GM18520 (cell line): ENCODE measurements around the gene CES1.
"Not testable (repeated sequence)": the region's sequence is repeated elsewhere in the genome, so short reads cannot be mapped to it uniquely, and the experiment has no call there.

Experiments used
- ATAC-seq: cut with Tn5 transposase; IDR thresholded peaks from one replicate; pipeline ENCODE4 v1.9.1; 2021; ENCODE audit not compliant: unreplicated experiment

Gene CES1

DNA sequence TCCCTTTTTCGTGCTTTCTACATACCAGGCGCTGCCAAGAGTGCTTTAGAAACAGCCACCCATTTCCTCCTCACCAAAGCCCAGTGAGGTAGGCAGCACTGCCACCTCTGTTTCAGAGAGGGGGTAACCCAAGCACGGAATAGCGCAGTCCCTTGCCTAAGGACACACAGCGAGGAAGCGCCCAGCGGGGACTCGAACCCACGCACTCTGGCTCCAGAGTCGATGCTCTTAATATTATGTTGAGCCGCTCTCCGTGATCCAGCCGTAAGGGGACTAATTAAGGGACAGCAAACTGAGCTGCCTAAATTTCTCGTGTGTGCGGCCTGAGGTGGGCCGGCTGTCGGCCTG lies 497 bp downstream of the CES1 start:
- ATAC-seq = no peak

DNA sequence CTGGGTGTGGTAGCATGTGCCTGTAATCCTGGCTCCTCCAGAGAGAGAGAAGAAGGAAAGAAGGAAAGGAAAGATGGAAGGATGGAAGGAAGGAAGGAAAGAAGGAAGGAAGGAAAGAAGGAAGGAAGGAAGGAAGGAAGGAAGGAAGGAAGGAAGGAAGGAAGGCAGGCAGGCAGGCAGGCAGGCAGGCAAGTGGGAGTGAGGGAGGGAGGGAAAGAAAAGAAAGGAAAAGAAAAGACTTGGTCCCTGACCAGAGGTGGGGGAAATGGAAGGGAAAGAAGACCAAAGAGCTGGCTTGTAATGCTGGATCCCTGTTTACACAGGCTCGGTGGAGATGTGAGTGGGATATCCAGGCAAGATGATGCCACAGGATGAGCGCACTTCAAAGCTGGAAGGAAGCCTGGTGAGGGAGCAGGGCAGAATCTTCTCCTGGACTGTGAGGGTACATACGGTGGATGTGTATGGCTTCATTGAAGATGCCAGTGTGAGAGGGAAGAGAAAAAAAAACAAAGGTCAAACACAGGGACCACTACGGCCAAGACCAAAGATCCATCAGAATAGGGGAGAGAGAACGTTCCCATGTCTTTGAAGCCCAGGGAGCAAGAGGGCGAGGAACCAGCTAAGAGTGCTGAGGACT lies 2.1 kb downstream of the CES1 start:
- no peak for ATAC-seq

DNA sequence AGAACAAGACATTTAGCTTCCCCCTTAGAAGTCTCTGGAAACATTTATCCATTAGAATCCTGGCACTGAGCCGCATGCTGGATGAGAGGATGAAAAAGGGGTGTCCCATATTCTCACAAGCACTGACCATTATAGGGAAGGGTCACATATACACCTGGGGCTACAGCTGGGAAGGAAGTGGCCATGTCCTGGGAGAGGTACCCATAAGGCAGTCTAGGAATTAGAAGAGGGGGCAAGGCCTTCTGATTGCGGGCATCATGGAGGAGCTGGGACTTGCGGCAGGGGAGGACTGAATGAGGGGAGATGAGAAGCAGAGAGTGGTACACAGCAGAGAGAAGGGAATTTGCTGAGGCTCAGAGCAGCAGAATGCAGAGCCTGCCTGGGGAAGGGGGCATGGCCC lies 3.7 kb downstream of the CES1 start:
- not testable (repeated sequence) for ATAC-seq

DNA sequence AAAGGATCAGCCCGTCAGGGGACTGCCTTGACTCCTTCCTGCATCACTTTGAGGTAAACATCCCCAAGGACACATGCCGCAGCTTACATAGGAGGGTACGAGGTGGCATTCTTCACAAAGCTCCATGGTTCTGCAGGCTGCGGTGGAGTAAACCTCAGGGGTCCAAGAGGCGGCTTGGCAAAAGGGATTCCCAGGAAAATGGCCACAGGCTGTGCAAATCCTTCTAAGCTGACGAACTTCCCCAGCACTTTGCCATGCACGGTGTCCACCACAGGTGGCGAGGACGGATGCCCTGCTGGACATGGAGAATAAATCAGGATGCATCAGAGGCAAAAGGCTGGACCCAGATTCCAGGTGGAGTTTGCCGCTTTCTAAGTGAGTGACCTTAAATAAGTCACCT lies 4.2 kb downstream of the CES1 start:
- no peak for ATAC-seq

DNA sequence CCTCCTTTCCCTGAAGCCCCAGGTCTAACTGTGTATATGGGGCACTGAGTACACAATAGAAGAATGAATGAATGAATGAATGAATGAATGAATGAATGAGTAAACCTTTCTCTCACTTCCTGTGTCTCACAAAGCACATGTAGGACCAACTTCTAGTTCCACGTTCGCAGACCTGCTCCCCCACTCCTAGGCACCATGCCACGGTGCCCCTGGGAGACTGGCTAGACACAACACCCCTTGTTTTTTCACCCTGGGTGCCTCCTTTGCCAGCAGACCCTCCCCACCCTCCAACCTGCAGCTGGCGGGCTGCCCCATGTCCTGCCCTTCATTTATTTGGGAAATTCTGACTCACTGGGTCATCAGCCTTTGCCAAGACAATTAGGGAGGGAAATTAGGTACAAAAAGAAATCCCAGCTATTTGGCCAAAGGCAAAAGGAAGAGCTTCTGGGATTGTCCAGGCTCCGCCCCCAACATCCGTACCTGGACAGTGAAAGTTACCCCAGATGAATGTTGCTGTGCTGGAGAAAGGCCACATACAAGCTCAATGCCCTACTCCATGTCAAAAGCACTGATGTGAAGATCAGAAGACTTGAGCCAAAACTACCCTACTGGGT lies 7.7 kb downstream of the CES1 start:
- ATAC-seq = no peak

DNA sequence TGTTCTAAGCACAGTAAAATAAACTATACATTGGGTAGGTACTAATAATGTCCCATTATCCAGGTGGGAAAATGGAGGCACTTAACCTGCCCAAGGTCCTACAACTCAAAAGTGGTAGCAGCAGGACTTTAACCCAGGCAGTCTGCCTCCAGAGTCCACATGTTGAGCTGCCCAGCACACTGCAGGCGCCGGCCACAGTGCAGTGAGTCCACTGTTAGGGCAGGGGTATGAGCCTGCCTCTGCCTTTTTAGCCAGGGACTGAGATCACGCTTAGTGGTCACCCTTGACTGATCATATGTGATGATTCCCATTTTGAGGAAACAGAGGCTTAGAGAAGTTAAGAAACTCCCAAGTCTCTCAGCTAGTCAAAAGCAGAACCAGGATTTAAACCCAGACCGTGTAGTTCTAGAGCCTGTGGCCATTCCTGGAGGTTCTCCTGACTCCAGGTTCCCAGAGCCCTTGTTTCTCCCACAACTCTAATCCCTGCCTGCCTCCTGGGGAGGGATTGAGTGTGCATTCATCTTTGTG lies 8.4 kb downstream of the CES1 start:
- ATAC-seq = no peak

DNA sequence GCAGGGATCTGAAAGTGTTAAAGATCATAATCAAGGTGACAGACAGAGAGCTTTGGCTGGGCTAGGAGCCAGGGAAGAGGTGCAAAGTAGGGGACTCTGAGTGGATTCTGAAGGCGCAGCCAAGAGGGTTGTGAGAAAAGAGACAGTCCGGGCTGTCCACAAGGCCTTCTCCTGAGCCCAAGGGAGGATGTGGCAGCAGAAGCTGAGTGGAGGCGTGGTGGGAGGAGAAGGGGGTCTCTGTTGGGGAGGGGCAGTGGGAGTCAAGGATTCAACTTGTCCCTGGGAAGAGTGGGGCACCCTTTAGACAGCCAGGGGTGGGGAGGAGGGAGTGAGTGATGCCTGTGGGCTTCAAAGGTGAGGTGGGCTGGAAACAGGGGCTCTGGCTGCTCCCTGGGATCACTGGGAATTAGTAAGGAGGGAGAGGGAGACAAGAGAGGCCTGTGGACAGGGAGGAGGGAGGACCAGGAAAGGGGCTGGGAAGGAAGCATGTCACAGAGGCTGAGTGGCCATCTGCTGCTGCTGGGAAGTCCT lies 10.6 kb downstream of the CES1 start:
- ATAC-seq = no peak

DNA sequence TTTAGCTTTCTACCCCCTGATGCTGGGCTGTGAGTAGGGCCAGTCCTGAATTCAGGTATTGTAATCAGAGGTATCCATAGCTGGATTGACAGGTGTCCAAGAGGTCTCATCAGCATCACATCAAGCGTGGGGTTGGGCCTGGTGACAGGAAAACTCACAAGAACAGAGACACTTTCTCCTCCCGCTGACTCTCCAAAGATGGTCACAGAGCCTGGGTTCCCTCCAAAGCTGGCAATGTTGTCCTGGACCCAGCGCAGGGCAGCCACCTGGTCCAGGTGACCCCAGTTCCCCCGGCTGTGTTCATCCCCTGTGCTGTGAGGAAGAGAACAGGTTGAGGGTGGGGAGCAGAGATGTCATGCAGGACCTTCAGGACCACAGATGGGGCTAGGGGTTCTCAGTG lies 11.7 kb downstream of the CES1 start:
- no peak for ATAC-seq

DNA sequence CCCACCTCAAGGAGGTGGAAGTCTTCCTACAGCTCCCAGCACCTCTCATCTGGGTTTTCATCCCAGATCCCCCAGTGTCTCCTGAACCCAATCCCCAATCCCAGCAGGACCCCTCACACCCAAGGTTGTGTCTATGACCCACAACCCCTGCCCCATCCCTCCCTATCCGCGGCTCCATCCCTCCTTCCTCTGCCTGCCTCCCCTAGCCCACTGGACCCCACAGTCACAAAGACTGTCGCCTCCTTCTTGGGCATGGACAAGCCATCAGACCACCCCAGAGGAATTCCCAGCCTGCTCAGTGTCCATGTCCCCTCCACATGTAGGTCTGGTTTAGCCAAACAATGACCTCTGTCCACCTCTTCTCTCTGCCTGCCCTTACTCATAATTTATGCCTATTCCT lies 12.3 kb downstream of the CES1 start:
- ATAC-seq = no peak

DNA sequence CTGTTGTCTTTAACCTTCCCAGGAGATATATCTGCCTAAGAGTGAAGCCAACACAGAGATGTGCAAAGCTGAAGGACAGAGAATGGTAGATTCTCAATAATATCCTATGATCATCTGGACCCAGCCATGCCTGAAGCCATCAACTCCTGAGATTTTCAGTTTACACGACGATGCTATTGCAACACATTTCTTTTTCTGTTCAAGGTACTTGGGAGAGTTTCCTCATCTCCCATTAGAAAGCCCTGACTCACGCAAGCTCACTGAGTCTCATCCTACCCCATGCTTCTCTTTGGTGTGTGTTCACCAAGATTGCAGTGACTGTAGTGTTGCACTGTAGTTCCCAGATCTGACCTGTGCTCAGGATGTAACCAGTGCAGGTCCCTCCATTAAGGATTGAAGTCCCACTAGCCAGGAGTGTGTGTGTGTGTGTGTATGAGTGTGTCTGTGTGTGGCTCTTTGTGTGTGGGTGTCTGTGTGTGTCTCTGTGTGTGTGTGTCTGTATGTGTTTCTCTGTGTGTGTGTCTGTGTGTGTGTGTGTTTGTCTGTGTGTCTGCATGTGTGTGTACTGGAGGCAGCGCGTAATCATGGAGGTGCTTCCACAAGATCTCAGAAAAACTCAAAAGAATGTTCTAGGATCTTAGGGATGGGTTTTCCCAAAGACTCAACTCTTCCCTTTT lies 15.5 kb downstream of the CES1 start:
- ATAC-seq = no peak

DNA sequence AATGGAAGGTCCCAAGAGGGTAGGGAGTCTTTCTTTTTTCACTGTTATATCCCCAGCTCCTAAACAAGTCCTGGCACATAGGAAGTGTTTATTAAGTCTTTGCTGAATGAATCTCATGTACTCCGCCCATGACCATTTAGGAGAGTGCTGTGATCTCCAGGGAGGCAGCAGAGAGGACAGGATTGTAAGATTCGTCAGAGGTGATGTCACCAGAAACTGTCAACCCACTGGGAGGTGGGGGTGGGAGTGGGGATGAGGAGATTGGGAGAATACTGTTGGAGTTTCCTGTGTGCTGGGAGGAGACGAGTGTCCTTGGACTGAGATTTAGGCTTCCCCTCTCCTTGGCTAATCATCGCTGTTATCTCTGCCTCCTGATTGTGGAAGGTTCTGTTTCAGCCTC lies 16.7 kb downstream of the CES1 start:
- ATAC-seq = not testable (repeated sequence)

DNA sequence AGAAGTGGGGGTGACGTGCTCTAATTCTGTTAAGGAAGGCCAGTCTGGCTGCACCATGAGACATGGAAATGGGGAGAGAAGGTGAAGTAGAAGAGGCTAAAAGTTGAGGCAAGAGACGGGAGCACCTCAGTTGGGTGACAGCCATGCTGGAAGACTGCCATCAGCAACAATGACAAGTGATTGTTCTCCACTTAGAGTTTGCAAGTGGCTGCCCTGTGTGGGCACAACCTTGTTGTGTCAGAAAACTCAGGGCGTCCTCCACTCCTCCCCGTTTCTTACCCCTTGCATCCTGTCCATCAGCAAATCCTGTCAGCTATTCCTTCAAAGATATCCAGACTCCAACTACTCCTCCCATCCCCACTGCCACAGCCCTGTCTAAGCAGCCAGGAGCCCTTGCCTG lies 17.6 kb downstream of the CES1 start:
- ATAC-seq = no peak

DNA sequence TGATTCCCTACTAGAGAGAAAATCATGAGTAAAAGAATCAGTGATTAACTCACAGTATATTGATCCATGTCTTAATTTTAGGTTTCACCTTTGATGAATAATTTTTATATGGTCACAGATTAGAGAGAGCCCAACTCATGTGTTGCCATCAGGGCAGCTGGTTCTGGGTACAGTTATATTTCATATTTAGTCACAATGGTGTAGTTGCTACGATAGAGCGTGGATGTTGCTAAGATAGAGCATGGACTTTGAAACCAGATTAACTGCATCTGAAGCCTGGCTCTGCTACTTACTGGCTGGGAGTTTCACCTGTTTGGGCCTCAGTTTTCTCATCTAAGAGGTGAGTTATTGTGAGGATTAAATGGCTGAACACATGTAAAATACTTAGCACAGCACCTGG lies 18.7 kb downstream of the CES1 start:
- ATAC-seq = not testable (repeated sequence)

DNA sequence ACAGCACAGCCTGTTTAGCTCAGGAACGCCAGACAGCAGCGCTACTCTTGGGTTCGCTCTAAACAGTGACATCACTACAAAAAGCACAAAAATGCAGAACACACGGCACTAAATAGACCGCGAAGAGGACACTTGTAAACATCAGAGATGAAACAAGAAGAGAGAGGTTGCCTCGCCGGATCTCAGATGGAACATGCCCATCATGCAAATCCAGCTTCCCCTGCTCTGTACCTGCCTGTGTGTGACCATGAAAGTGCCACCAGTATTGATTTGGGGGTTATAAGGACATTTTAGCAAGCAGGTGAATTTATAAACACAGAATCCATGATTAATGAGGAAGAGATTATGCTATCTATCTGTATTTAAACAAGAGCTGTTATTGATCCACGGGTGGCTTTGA lies 19.2 kb downstream of the CES1 start:
- ATAC-seq = not testable (repeated sequence)

DNA sequence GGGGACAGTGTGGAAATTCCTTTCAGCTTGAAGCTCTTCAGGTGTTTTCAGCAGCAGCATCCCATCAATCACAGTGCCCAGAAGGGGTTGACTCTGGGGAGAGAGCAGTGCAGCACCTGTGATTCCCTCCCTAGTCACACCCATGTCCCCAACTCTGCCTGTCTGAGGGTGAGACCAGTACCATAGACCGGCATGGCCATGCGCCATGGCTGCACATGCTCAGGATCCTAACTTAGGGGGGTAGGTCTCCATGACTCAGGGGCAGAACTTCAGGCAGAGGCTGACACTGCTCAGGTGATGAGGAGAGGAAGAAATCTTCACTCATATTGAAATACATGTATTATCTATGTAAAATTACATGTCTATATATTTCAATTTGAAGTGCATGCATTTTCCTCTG lies 19.9 kb downstream of the CES1 start:
- ATAC-seq = no peak

DNA sequence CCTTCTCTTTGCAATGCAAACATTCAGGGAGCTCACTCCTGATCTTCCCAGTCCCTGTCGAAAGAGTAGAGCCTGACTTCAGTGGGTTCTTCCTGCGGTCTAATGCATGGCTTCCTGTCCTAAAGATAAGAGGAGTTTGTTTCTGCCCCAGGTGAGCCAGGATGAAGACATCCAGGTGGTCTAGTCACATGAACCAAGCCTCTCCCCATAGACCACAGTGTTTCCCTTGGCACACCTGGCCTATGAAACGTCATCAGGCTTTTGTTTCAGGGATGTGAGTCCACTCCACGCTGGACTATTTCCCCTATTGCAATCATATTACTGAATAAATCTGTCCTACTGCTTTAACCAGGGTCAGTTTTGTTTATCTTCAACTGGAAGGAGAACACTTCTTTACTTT lies 21.1 kb downstream of the CES1 start:
- no peak for ATAC-seq

DNA sequence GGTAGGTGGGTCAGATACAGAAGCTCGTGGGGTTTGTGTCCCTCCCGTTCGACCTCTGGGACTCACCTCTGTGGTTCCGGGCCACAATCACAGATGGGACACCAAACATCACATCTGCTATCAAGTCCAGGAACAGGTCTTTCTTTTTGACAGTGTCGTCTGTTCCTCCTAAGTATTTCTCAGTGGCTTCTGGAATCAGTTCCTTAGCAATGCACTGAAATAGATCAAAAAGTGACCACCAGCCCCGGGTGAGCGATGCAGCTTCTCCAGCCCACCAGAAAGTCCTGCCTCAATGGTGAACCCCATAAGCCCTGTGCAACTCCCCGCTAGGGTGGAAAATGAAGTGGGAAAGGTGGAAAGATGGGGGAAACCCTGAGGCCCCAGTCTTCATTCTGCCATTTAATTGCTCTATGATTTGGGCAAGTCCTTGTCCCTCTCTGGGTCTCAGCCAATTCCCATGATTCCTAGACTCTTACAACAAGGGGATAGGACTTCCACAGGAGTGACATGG lies 22.4 kb downstream of the CES1 start:
- no peak for ATAC-seq

DNA sequence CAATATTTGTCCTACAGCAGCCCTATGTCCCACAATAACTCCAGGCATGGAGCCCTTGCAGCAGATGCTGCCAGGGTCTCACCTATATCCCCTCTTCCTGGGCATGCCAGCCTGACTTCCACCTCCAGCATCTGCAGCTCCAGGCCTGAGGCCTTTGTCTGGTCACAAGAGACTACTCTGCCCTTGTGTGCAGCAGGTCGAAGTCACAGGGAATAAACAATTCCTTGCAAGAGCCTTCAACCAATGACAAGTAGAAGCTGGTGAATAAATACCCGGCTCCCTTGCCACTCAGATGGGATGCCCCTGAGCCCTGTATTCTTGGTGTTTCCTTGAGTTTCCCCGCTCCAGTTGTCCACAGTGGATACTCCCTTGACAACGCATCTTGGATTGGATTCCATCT lies 23.0 kb downstream of the CES1 start:
- no peak for ATAC-seq

DNA sequence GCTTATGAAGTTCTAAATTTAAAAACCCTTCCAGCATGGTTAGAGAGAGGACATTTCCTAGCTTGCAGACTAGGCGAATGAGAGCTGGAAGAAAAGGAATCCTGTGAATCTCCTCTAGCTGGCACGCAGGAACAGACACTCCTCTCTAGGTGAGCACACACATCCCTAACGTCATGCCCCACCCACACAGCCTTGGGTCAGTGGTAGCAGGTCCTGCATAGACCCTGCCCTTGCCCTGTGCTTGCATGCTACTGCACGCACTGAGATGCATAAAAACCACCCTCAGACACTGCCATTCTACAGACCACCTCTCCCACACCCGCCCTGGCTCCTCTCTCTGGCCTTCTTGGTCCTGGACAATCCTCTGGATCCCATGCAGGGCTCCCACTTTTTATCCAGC lies 23.5 kb downstream of the CES1 start:
- ATAC-seq = no peak

DNA sequence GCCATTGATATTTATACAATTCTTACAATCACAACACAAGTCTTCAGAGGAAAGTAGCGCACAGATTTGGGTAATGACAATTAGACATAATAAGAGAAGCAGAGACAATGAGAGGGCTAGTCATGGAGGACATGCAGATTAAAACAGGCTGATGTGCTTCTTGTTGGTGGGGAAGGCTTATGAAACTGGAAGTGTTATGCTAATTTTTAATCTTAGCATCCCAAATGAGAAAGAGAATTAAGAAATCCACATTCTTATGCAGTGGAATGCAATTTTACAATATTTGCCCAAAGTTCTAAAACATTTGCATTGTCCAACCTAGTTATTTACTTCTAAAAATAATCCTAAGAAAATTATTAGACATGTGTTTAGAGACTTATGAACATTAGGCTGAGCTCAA lies 24.6 kb downstream of the CES1 start:
- ATAC-seq = not testable (repeated sequence)

DNA sequence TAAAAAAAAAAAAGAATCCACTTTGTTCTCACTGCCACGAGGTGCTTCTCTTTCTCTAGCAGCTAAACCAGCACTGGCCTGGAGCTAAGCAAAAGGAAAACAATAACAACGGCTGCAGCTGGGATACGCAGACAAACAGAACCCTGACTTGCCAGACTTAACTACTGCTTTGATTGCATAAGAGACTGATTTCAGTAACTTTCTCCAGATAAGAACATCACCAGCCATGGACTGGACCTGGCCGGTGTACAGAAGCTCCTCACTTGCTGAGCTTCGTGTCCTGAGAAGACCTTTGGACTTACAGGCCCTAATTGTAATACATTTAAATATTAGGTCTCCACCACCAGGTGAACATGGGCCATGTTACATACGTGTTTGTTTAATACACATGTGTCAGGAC lies 27.8 kb downstream of the CES1 start:
- not testable (repeated sequence) for ATAC-seq

DNA sequence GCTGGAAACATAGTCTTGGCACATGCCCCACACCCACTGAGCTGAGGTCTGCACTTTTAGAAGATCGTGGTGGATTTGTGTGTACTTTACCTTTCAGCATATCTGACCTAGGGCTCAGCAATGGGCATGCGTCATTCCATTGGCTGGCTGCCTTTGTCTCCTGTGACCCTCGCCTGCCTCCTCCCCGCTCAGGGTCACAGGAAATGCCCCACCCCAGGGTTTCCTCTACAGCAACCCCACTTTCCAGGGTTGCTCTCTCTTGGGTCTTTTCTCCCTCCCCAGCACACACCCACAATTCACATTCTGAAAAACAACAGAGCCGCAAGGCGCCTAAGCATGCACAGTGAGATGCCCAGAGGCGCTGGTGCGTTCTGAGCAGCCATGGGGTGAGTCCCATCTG lies 29.2 kb downstream of the CES1 start:
- not testable (repeated sequence) for ATAC-seq
